ENCODE measurements around the gene KCNK2. TPM values are rescaled to one million over a fixed set of nuclear protein-coding genes. Genes with fewer than 3 reads are reported as not detected.

KCNK2 gene
- total RNA-seq, 1 experiment from 2014 or later: 1.1 TPM

- H3K4me3 Mint-ChIP-seq (ENCODE audit: low read depth, unreplicated experiment): no peak overlapping the region
- no peak for TF ChIP-seq CTCF (IDR thresholded peaks at IDR 0.05; ENCODE audit: unreplicated experiment)
- no peaks in the 10 kb centered on the region for H3K36me3 Mint-ChIP-seq (ENCODE audit: insufficient read depth, unreplicated experiment)
- H3K27ac Mint-ChIP-seq (ENCODE audit: unreplicated experiment): no peak overlapping the region
- H3K4me1 Mint-ChIP-seq (ENCODE audit: low read depth, unreplicated experiment): no peaks in the 10 kb centered on the region
- no peaks in the 10 kb centered on the region for H3K9me3 Mint-ChIP-seq (ENCODE audit: low read depth, unreplicated experiment)
- no peaks in the 10 kb centered on the region for H3K27me3 Mint-ChIP-seq (ENCODE audit: unreplicated experiment)
- DNase-seq: no peak
- BruUV-seq (replicated peaks): no TSS peak
- intact Hi-C loops (cut with micrococcal nuclease; ENCODE audit: unreplicated experiment): no loop called here
- CTCF ChIA-PET: no interaction called here
These were observed 182.1 kb downstream of the KCNK2 start for GRCh38 chr1:215264649-215265048.

GRCh38 chr1:215267495-215267894 lies 185.0 kb downstream of the KCNK2 start:
- Mint-ChIP-seq H3K27me3 (ENCODE audit: unreplicated experiment) (no peaks in the 10 kb centered on the region), H3K4me3 (ENCODE audit: low read depth, unreplicated experiment) (no peak overlapping the region), H3K27ac (ENCODE audit: unreplicated experiment) (no peak overlapping the region), H3K4me1 (ENCODE audit: low read depth, unreplicated experiment) (no peaks in the 10 kb centered on the region), H3K9me3 (ENCODE audit: low read depth, unreplicated experiment) (no peaks in the 10 kb centered on the region), H3K36me3 (ENCODE audit: insufficient read depth, unreplicated experiment) (no peaks in the 10 kb centered on the region)
- TF ChIP-seq CTCF (IDR thresholded peaks at IDR 0.05; ENCODE audit: unreplicated experiment): no peak
- CTCF ChIA-PET: no interaction called here
- intact Hi-C loops (cut with micrococcal nuclease; ENCODE audit: unreplicated experiment): no loop called here
- no TSS peak for BruUV-seq (replicated peaks)
- no peak for DNase-seq

- BruUV-seq (replicated peaks): no TSS peak
- Mint-ChIP-seq H3K9me3 (ENCODE audit: low read depth, unreplicated experiment) (no peaks in the 10 kb centered on the region), H3K4me1 (ENCODE audit: low read depth, unreplicated experiment) (peaks cover 20% of the 10 kb centered on the region), H3K36me3 (ENCODE audit: insufficient read depth, unreplicated experiment) (no peaks in the 10 kb centered on the region), H3K27me3 (ENCODE audit: unreplicated experiment) (no peaks in the 10 kb centered on the region), H3K27ac (ENCODE audit: unreplicated experiment) (no peak overlapping the region), H3K4me3 (ENCODE audit: low read depth, unreplicated experiment) (no peak overlapping the region)
- CTCF ChIA-PET: no interaction called here
- intact Hi-C loops (cut with micrococcal nuclease; ENCODE audit: unreplicated experiment): loop anchor here (10.0 kb wide), 1 partner anchor 255 kb away; no protein-coding TSS in a partner anchor
- TF ChIP-seq CTCF (IDR thresholded peaks at IDR 0.05; ENCODE audit: unreplicated experiment): no peak
- no peak for DNase-seq
These were observed 187.4 kb downstream of the KCNK2 start for GRCh38 chr1:215269955-215270354.

GRCh38 chr1:215273838-215274516 lies 191.4 kb downstream of the KCNK2 start:
- no peak for DNase-seq
- no TSS peak for BruUV-seq (replicated peaks)
- CTCF ChIA-PET: no interaction called here
- H3K27me3 Mint-ChIP-seq (ENCODE audit: unreplicated experiment): no peaks in the 10 kb centered on the region
- no peak overlapping the region for H3K4me3 Mint-ChIP-seq (ENCODE audit: low read depth, unreplicated experiment)
- no peak for TF ChIP-seq CTCF (IDR thresholded peaks at IDR 0.05; ENCODE audit: unreplicated experiment)
- intact Hi-C loops (cut with micrococcal nuclease; ENCODE audit: unreplicated experiment): loop anchor here (10.0 kb wide), 1 partner anchor 251 kb away; no protein-coding TSS in a partner anchor
- no peaks in the 10 kb centered on the region for H3K36me3 Mint-ChIP-seq (ENCODE audit: insufficient read depth, unreplicated experiment)
- H3K27ac Mint-ChIP-seq (ENCODE audit: unreplicated experiment): no peak overlapping the region
- peaks cover 21% of the 10 kb centered on the region for H3K4me1 Mint-ChIP-seq (ENCODE audit: low read depth, unreplicated experiment)
- no peaks in the 10 kb centered on the region for H3K9me3 Mint-ChIP-seq (ENCODE audit: low read depth, unreplicated experiment)

Measured in Calu3 (cell line).